Osteocyte (in vitro differentiated cells): ENCODE measurements around the gene RNASE2. TPM values are rescaled to one million over a fixed set of nuclear protein-coding genes. Genes with fewer than 3 reads are reported as not detected.
"Not testable (repeated sequence)": the region's sequence is repeated elsewhere in the genome, so short reads cannot be mapped to it uniquely, and the experiment has no call there.

Source experiments
- DNase-seq: peaks from one replicate; pipeline ENCODE4 v3.0.0; 2021; ENCODE audit warnings: mixed read lengths; ENCODE audit not compliant: unreplicated experiment; ENCODE audit errors: extremely low spot score
- H3K27ac Mint-ChIP-seq: one replicate; pipeline ENCODE4 v1.8.0; 2021; ENCODE audit warnings: mild to moderate bottlenecking, mixed read lengths; ENCODE audit not compliant: unreplicated experiment
- H3K27me3 Mint-ChIP-seq: one replicate; pipeline ENCODE4 v1.8.0; 2021; ENCODE audit warnings: mixed read lengths; ENCODE audit not compliant: unreplicated experiment
- H3K36me3 Mint-ChIP-seq: one replicate; pipeline ENCODE4 v1.8.0; 2021; ENCODE audit warnings: mixed read lengths; ENCODE audit not compliant: unreplicated experiment
- H3K4me1 Mint-ChIP-seq: one replicate; pipeline ENCODE4 v1.8.0; 2021; ENCODE audit warnings: mixed read lengths; ENCODE audit not compliant: unreplicated experiment
- H3K4me3 Mint-ChIP-seq: one replicate; pipeline ENCODE4 v1.8.0; 2021; ENCODE audit warnings: mild to moderate bottlenecking, moderate library complexity, mixed read lengths; ENCODE audit not compliant: unreplicated experiment
- H3K9me3 Mint-ChIP-seq: one replicate; pipeline ENCODE4 v1.8.0; 2021; ENCODE audit warnings: mixed read lengths; ENCODE audit not compliant: unreplicated experiment
- CTCF ChIP-seq: fragments of 200-600 bp; sonication (generic); IDR thresholded peaks from 2 replicates; pipeline ENCODE4 v1.5.0; 2021; ENCODE audit warnings: antibody characterized with exemption, mild to moderate bottlenecking, moderate library complexity
- total RNA-seq: library from RNA; stranded (reverse); gene quantifications from 2 replicates; pipeline ENCODE4 v1.2.1, GENCODE V29; 2021

The RNASE2 gene
- total RNA-seq, 1 donor from 2014 or later, result not detected

GRCh38 chr14:20976291-20976690, 21.0 kb downstream of the RNASE2 start:
- H3K9me3 Mint-ChIP-seq, result no peaks in the 10 kb centered on the region
- H3K36me3 Mint-ChIP-seq, result no peaks in the 10 kb centered on the region
- H3K4me3 Mint-ChIP-seq, result no peak overlapping the region
- no peak for TF ChIP-seq CTCF
- no peak overlapping the region for H3K27ac Mint-ChIP-seq
- H3K4me1 Mint-ChIP-seq, result peaks cover 32% of the 10 kb centered on the region
- no peaks in the 10 kb centered on the region for H3K27me3 Mint-ChIP-seq
- no peak for DNase-seq

- no peak overlapping the region for H3K27ac Mint-ChIP-seq
- no peaks in the 10 kb centered on the region for H3K9me3 Mint-ChIP-seq
- peaks cover 25% of the 10 kb centered on the region for H3K4me1 Mint-ChIP-seq
- TF ChIP-seq CTCF, result no peak
- DNase-seq, result no peak
- H3K27me3 Mint-ChIP-seq, result peaks cover 2% of the 10 kb centered on the region
- no peak overlapping the region for H3K4me3 Mint-ChIP-seq
- no peaks in the 10 kb centered on the region for H3K36me3 Mint-ChIP-seq
Observed at GRCh38 chr14:20978687-20979086, 23.4 kb downstream of the RNASE2 start.

- no peak overlapping the region for H3K4me3 Mint-ChIP-seq
- H3K36me3 Mint-ChIP-seq, result no peaks in the 10 kb centered on the region
- no peak for DNase-seq
- TF ChIP-seq CTCF, result no peak
- H3K9me3 Mint-ChIP-seq, result no peaks in the 10 kb centered on the region
- no peak overlapping the region for H3K27ac Mint-ChIP-seq
- peaks cover 2% of the 10 kb centered on the region for H3K27me3 Mint-ChIP-seq
- H3K4me1 Mint-ChIP-seq, result peaks cover 5% of the 10 kb centered on the region
Observed at GRCh38 chr14:20980906-20981305, 25.6 kb downstream of the RNASE2 start.

- H3K27ac Mint-ChIP-seq, result no peak overlapping the region
- TF ChIP-seq CTCF, result no peak
- no peaks in the 10 kb centered on the region for H3K9me3 Mint-ChIP-seq
- no peak for DNase-seq
- H3K36me3 Mint-ChIP-seq, result no peaks in the 10 kb centered on the region
- H3K27me3 Mint-ChIP-seq, result peaks cover 2% of the 10 kb centered on the region
- peaks cover 11% of the 10 kb centered on the region for H3K4me1 Mint-ChIP-seq
- no peak overlapping the region for H3K4me3 Mint-ChIP-seq
Observed at GRCh38 chr14:20982646-20983369, 27.5 kb downstream of the RNASE2 start.

- H3K4me3 Mint-ChIP-seq, DNase-seq, H3K27ac Mint-ChIP-seq, H3K27me3 Mint-ChIP-seq, H3K9me3 Mint-ChIP-seq, H3K36me3 Mint-ChIP-seq: not testable (repeated sequence)
- H3K4me1 Mint-ChIP-seq, result peaks cover 21% of the 10 kb centered on the region
Observed at GRCh38 chr14:20985650-20986049, 30.4 kb downstream of the RNASE2 start.
